Sigmoid colon (tissue), 4 donors: ENCODE measurements around the gene LAPTM4A.

ENCODE experiments used
- CTCF ChIP-seq, 4 experiments: fragments of 450-650 bp in 3 of 4; fragments of 200-600 bp in 1 of 4; IDR thresholded peaks; one replicate each; pipeline ENCODE4 v1.5.1; 2016 to 2019; ENCODE audit warnings: antibody characterized with exemption in 4 of 4, mild to moderate bottlenecking in 3 of 4, moderate library complexity in 2 of 4
- EP300 ChIP-seq, 4 donors: sonication (generic); formaldehyde crosslinking; IDR thresholded peaks; one replicate each; pipeline ENCODE4 v1.6.1; 2017; ENCODE audit warnings: antibody characterized with exemption in 4 of 4
- POLR2A ChIP-seq, 2 donors: fragments of 450-650 bp; IDR thresholded peaks; one replicate each; pipeline ENCODE4 v1.6.1; 2016; ENCODE audit warnings: antibody characterized with exemption in 2 of 2, mild to moderate bottlenecking in 2 of 2, moderate library complexity in 2 of 2
- POLR2AphosphoS5 ChIP-seq, 4 donors: sonication (generic); formaldehyde crosslinking; IDR thresholded peaks; one replicate each; pipeline ENCODE4 v1.6.1; 2017; ENCODE audit warnings: antibody characterized with exemption in 4 of 4

- no peak for TF ChIP-seq CTCF (IDR thresholded peaks at IDR 0.05)
- TF ChIP-seq EP300 (IDR thresholded peaks at IDR 0.05): no peak
- no peak for TF ChIP-seq POLR2AphosphoS5 (IDR thresholded peaks at IDR 0.05)
- no peak for TF ChIP-seq POLR2A (IDR thresholded peaks at IDR 0.05)
Observed at GRCh38 chr2:20021405-20022009, 29.9 kb downstream of the LAPTM4A start.
